GM18502 (cell line): ENCODE results near the gene MAP3K3.

Experiments
- ATAC-seq: cut with Tn5 transposase; IDR thresholded peaks from one replicate; pipeline ENCODE4 v1.9.1; 2021; ENCODE audit warnings: mild to moderate bottlenecking; ENCODE audit not compliant: unreplicated experiment, poor library complexity

The MAP3K3 gene

GRCh38 chr17:63688396-63689020 lies 66.3 kb downstream of the MAP3K3 start:
- ATAC-seq: no peak

GRCh38 chr17:63689479-63689878 lies 67.3 kb downstream of the MAP3K3 start:
- no peak for ATAC-seq

GRCh38 chr17:63692195-63692816 lies 70.1 kb downstream of the MAP3K3 start:
- no peak for ATAC-seq

- ATAC-seq: no peak
Observed at GRCh38 chr17:63693411-63694113, 71.3 kb downstream of the MAP3K3 start.

GRCh38 chr17:63694229-63694949 lies 72.2 kb downstream of the MAP3K3 start:
- ATAC-seq: no peak

GRCh38 chr17:63694950-63695773 lies 72.9 kb downstream of the MAP3K3 start:
- no peak for ATAC-seq

GRCh38 chr17:63695889-63696288 lies 73.7 kb downstream of the MAP3K3 start:
- no peak for ATAC-seq

- no peak for ATAC-seq
Observed at GRCh38 chr17:63696381-63696961, 74.3 kb downstream of the MAP3K3 start.

- no peak for ATAC-seq
Observed at GRCh38 chr17:63697341-63698286, 75.4 kb downstream of the MAP3K3 start.

- ATAC-seq: no peak
Observed at GRCh38 chr17:63698381-63698885, 76.2 kb downstream of the MAP3K3 start.

- peak; percentile 34 for ATAC-seq
Observed at GRCh38 chr17:63698886-63699637, 76.8 kb downstream of the MAP3K3 start.

GRCh38 chr17:63699638-63700527 lies 77.7 kb downstream of the MAP3K3 start, which contains the start of gene LIMD2:
LIMD2 (minus strand) TSS chr17:63700125; CDS start chr17:63699298, 827 bp downstream.
- peak; percentile 20 for ATAC-seq

- ATAC-seq: peak; percentile 19
Observed at GRCh38 chr17:63700528-63701455, 78.6 kb downstream of the MAP3K3 start.

- ATAC-seq: no peak
Observed at GRCh38 chr17:63701456-63701820, 79.2 kb downstream of the MAP3K3 start.

GRCh38 chr17:63701868-63702720 lies 79.9 kb downstream of the MAP3K3 start:
- no peak for ATAC-seq
